Esophagus mucosa (tissue), 1 donor: ENCODE measurements around the gene OR13A1. TPM values are rescaled to one million over a fixed set of nuclear protein-coding genes. Genes with fewer than 3 reads are reported as not detected.
"Not testable (repeated sequence)": the region's sequence is repeated elsewhere in the genome, so short reads cannot be mapped to it uniquely, and the experiment has no call there.

Experiments
- ATAC-seq: fragments of 200-7000 bp; cut with Tn5 transposase; one replicate; pipeline ENCODE4 v1.9.1; 2020
- total RNA-seq: library from RNA; stranded (reverse); gene quantifications from one replicate; pipeline ENCODE4 v1.2.4, GENCODE V29; 2023
- donor health status: DM: yes; HTN: yes; CAD: no.

OR13A1 gene, protein sequence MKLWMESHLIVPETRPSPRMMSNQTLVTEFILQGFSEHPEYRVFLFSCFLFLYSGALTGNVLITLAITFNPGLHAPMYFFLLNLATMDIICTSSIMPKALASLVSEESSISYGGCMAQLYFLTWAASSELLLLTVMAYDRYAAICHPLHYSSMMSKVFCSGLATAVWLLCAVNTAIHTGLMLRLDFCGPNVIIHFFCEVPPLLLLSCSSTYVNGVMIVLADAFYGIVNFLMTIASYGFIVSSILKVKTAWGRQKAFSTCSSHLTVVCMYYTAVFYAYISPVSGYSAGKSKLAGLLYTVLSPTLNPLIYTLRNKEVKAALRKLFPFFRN
- total RNA-seq, result 0.32 TPM

GRCh38 chr10:45315508-45315907 lies at the start of gene OR13A1:
OR13A1 (minus strand) TSS chr10:45315608; CDS start chr10:45304422, 11,186 bp downstream.
- no peak for ATAC-seq

DNA sequence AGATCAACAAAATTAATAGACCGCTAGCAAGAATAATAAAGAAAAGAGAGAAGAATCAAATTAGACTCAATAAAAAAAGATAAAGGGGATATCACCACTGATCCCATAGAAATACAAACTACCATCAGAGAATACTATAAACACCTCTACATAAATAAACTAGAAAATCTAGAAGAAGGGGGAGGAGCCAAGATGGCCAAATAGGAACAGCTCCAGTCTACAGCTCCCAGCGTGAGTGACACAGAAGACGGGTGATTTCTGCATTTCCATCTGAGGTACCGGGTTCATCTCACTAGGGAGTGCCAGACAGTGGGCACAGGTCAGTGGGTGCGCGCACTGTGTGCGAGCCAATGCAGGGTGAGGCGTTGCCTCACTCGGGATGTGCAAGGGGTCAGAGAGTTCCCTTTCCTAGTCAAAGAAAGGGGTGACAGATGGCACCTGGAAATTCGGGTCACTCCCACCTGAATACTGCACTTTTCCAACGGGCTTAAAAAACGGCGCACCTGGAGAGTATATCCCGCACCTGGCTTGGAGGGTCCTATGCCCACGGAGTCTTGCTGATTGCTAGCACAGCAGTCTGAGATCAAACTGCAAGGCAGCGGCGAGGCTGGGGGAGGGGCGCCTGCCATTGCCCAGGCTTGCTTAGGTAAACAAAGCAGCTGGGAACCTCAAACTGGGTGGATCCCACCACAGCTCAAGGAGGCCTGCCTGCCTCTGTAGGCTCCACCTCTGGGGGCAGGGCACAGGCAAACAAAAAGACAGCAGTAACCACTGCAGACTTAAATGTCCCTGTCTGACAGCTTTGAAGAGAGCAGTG lies 46.8 kb upstream of the OR13A1 start:
- ATAC-seq, result not testable (repeated sequence)

DNA sequence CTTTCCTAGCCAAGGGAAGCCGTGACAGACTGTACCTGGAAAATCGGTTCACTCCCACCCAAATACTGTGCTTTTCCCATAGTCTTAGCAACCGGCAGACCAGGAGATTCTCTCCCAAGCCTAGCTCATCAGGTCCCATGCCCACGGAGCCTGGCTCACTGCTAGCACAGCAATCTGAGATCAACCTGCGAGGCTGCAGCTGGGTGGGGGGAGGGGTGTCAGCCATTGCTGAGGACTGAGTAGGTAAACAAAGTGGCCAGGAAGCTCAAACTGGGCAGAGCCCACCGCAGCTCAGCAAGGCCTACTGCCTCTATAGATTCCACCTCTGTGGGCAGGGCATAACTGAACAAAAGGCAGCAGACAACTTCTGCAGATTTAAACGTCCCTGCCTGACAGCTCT lies 43.6 kb upstream of the OR13A1 start:
- ATAC-seq, result not testable (repeated sequence)

GRCh38 chr10:45355494-45355893 lies 40.1 kb upstream of the OR13A1 start:
- ATAC-seq, result no peak

- ATAC-seq, result no peak
Observed at GRCh38 chr10:45354261-45354660, 38.9 kb upstream of the OR13A1 start.

DNA sequence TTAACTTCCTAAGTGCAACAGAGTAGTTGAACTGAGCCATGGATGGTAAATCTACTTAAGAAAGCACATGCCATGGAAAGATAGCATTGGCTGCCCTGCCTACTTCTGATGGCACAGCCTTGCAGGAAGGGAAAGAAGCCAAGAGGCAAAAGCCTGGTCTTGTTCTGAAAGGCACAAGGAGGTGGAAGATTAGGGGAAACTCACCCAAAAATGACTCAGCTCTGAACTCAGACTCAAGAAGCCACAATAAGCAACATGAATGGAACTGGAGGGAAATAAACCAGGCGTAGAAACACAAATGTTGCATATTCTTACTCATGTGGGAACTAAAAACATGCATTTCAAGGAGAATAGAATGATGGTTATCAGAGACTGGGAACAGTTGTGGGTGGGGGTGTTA lies 37.8 kb upstream of the OR13A1 start:
- ATAC-seq, result peak; percentile 89

GRCh38 chr10:45348196-45348765 lies 32.9 kb upstream of the OR13A1 start:
- ATAC-seq, result not testable (repeated sequence)

DNA sequence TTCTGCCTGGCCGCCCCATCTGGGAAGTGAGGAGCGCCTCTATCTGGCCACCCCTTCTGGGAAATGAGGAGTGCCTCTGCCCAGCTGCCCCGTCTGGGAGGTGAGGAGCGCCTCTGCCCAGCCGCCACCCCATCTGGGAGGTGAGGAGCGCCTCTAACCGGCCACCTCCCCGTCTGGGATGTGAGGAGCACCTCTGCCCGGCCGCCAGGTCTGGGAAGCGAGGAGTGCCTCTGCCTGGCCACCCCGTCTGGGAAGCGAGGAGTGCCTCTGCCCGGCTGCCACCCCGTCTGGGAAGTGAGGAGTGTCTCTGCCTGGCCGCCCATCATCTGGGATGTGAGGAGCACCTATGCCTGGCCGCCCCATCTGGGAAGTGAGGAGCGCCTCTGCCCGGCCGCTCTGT lies 32.1 kb upstream of the OR13A1 start:
- not testable (repeated sequence) for ATAC-seq

GRCh38 chr10:45346652-45347335 lies 31.4 kb upstream of the OR13A1 start:
- not testable (repeated sequence) for ATAC-seq

- ATAC-seq, result not testable (repeated sequence)
Observed at GRCh38 chr10:45340420-45340819, 25.0 kb upstream of the OR13A1 start.

DNA sequence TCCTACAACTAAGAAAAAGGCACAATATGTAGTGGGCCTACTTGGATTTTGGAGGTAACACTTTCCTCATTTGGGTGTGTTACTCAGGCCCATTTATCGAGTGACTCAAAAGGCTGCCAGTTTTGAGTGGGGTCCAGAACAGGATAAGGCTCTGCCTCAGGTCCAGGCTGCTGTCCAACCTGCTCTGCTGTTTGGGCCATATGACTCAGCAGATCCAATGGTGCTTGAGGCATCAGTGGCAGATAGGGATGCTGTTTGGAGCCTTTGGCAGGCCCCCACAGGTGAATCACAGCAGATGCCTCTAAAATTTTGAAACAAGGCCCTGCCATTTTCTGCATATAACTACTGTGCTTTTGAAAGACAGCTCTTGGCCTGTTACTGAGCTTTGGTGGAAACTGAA lies 24.5 kb upstream of the OR13A1 start:
- no peak for ATAC-seq

DNA sequence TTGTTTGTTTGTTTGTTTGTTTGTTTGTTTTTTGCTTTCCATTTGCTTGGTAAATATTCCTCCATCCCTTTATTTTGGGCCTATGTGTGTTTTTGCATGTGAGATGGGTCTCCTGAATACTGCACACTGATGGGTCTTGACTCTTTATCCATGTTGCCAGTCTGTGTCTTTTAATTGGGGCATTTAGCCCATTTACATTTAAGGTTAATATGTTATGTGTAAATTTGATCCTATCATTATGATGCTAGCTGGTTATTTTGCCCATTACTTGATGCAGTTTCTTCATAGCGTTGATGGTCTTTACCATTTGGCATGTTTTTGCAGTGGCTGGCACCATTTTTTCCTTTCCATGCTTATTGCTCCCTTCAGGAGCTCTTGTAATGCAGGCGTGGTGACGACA lies 16.4 kb upstream of the OR13A1 start:
- not testable (repeated sequence) for ATAC-seq

DNA sequence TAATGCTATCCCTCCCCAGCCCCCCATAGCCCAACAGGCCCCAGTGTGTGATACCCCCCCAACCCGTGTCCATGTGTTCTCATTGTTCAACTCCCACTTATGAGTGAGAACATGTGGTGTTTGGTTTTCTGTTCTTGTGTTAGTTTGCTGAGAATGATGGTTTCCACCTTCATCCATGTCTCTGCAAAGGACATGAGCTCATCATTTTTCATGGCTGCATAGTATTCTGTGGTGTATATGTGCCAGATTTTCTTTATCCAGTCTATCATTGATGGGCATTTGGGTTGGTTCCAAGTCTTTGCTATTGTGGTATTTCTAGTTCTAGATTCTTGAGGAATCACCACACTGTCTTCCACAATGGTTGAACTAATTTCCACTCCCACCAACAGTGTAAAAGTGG lies 11.5 kb upstream of the OR13A1 start:
- ATAC-seq, result not testable (repeated sequence)

GRCh38 chr10:45325116-45325515 lies 9.7 kb upstream of the OR13A1 start:
- no peak for ATAC-seq

DNA sequence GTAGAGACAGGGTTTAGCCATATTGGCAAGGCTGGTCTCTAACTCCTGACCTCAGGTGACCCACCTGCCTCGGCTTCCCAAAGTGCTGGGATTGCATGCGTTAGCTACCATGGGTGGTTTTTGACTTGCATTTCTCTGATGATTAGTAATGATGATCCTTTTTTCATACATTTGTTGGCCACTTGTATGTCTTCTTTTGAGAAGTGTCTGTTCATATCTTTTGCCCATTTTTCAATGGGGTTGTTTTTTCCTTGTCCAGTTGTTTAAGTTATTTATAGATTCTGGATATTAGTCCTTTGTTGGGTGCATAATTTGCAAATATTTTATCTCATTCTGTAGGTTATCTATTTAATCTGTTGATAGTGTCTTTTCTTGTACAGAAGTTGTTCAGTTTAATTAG lies 4.3 kb upstream of the OR13A1 start:
- no peak for ATAC-seq

GRCh38 chr10:45313264-45313873 lies 2.0 kb downstream of the OR13A1 start:
- ATAC-seq, result no peak

- peak; percentile 44 for ATAC-seq
Observed at GRCh38 chr10:45308707-45309106, 6.7 kb downstream of the OR13A1 start.

GRCh38 chr10:45302573-45302972 lies 12.8 kb downstream of the OR13A1 start:
- no peak for ATAC-seq

- not testable (repeated sequence) for ATAC-seq
Observed at GRCh38 chr10:45298341-45298955, 17.0 kb downstream of the OR13A1 start.

DNA sequence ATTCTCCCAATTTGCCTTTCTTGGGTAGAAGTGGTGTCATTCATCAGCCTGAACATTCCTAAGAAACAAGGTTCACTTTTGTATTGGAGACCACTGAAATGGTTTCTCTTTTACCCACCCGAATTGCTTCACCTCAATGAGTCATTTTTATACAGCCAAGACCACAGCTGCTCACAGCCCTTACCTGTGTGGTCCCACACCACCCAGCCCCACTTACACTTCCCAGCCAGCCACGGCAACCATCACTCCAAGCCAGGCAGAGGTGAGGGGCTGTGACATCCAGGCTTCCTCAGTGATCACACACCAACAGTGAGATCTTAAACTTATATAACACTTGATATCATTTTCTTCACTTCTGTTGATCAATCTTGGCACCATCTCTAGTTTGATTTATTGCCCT lies 20.7 kb downstream of the OR13A1 start:
- ATAC-seq, result no peak

DNA sequence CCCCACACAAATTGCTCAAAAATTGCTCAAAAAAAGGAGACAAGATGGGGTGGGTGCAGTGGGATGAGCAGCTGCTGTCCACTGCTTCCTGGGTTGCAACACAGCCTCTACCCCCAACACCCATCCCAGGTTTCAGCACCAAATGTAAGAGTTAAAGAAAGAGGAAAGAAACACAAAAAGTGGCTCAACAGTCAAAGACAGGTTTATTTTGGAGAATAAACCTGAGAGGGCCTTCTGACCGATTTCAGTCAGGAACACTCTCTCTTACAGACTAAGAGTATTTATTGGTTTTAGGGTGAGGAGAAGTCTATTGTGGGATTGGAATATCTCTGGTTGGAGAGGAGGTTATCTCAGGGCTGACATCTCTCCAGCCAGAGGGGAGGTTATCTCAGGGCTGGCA lies 28.4 kb downstream of the OR13A1 start:
- no peak for ATAC-seq

GRCh38 chr10:45282061-45282460 lies 33.3 kb downstream of the OR13A1 start:
- ATAC-seq, result no peak
